IMR-90 (cell line): ENCODE measurements around the gene TAGLN. TPM values are rescaled to one million over a fixed set of nuclear protein-coding genes. Genes with fewer than 3 reads are reported as not detected.
A peak's percentile ranks its signal among the peaks of the same experiment; 100 is the strongest.

Experiments used
- ATAC-seq: fragments of 200-7000 bp; cut with Tn5 transposase; 2 replicates; pipeline ENCODE4 v1.9.1; 2020; ENCODE audit warnings: low read depth, mild to moderate bottlenecking, moderate library complexity
- BruUV-seq: library from RNA; stranded (reverse); fragments of 400-500 nt; replicated peaks from 2 replicates; lab custom pipeline; 2021; lab: Mats Ljungman, UMichigan
- CTCF ChIA-PET: fragments of 300-600 bp; formaldehyde crosslinking; extraction: SDS; loops from one replicate; lab custom pipeline; 2021; ENCODE audit warnings: antibody characterized with exemption; lab: Yijun Ruan, JAX
- POLR2A ChIA-PET: fragments of 300-600 bp; sonication (Branson Sonifier 250); formaldehyde crosslinking; loops from one replicate; lab custom pipeline; 2022; ENCODE audit warnings: antibody characterized with exemption; ENCODE audit not compliant: unreplicated experiment; lab: Charles Lee
- DNase-seq: peaks from one replicate; pipeline ENCODE4 v3.0.0; 2013
- H2AFZ ChIP-seq: replicated peaks from 2 replicates; pipeline ENCODE3; 2013; ENCODE audit warnings: low read length, mild to moderate bottlenecking; ENCODE audit not compliant: poor library complexity
- H2AK5ac ChIP-seq: 2 replicates; pipeline ENCODE4 v1.6.1; 2013; ENCODE audit warnings: low read depth, low read length, inconsistent platforms
- H2AK9ac ChIP-seq: replicated peaks from 2 replicates; pipeline ENCODE3; 2013; ENCODE audit warnings: mild to moderate bottlenecking, low read depth, low read length, moderate library complexity; ENCODE audit not compliant: poor library complexity
- H2BK120ac ChIP-seq: 2 replicates; pipeline ENCODE4 v1.6.1; 2013; ENCODE audit warnings: low read depth, low read length, inconsistent platforms
- H2BK15ac ChIP-seq: 3 replicates; pipeline ENCODE4 v1.6.1; 2013; ENCODE audit warnings: low read depth, low read length, inconsistent platforms
- H2BK20ac ChIP-seq: 2 replicates; pipeline ENCODE4 v1.6.1; 2013; ENCODE audit warnings: low read depth, mild to moderate bottlenecking, inconsistent platforms, low read length, moderate library complexity
- H2BK5ac ChIP-seq: 2 replicates; pipeline ENCODE4 v1.6.1; 2013; ENCODE audit warnings: mild to moderate bottlenecking, low read depth, low read length, inconsistent platforms; ENCODE audit not compliant: poor library complexity, severe bottlenecking
- H3K14ac ChIP-seq: replicated peaks from 2 replicates; pipeline ENCODE4 v1.6.1; 2013; ENCODE audit warnings: low read depth, low read length, inconsistent platforms
- H3K18ac ChIP-seq: 2 replicates; pipeline ENCODE4 v1.6.1; 2013; ENCODE audit warnings: low read depth, low read length, control low read depth
- H3K23ac ChIP-seq: 2 replicates; pipeline ENCODE4 v1.6.1; 2013; ENCODE audit warnings: low read depth, low read length, inconsistent platforms
- H3K27ac ChIP-seq: 2 replicates; pipeline ENCODE4 v1.5.1; 2013; ENCODE audit warnings: mild to moderate bottlenecking, control low read depth, low read length; ENCODE audit not compliant: insufficient read depth
- H3K27me3 ChIP-seq: 2 replicates; pipeline ENCODE4 v1.6.1; 2013; ENCODE audit warnings: low read length; ENCODE audit not compliant: control insufficient read depth, insufficient read depth
- H3K36me3 ChIP-seq: 2 replicates; pipeline ENCODE4 v1.6.1; 2013; ENCODE audit warnings: low read length, mixed read lengths; ENCODE audit not compliant: control insufficient read depth, insufficient read depth
- H3K4ac ChIP-seq: 2 replicates; pipeline ENCODE4 v1.6.1; 2013; ENCODE audit warnings: low read depth, low read length, inconsistent platforms
- H3K4me1 ChIP-seq: 2 replicates; pipeline ENCODE4 v1.6.1; 2013; ENCODE audit warnings: low read length, mixed read lengths; ENCODE audit not compliant: control insufficient read depth, insufficient read depth
- H3K4me2 ChIP-seq: 2 replicates; pipeline ENCODE4 v1.6.1; 2013; ENCODE audit warnings: low read depth, mild to moderate bottlenecking, control low read depth, low read length, moderate library complexity
- H3K4me3 ChIP-seq: 2 replicates; pipeline ENCODE4 v1.5.1; 2013; ENCODE audit warnings: low read depth, mild to moderate bottlenecking, control low read depth, low read length, moderate library complexity; ENCODE audit not compliant: insufficient read depth
- H3K56ac ChIP-seq: 2 replicates; pipeline ENCODE4 v1.6.1; 2013; ENCODE audit warnings: low read length, inconsistent platforms; ENCODE audit not compliant: insufficient read depth; ENCODE audit errors: extremely low read depth
- H3K79me1 ChIP-seq, 2 experiments: 2 replicates each; pipeline ENCODE4 v1.6.1; 2013; ENCODE audit warnings: low read length in 2 of 2, inconsistent platforms in 1 of 2, low read depth in 1 of 2
- H3K9ac ChIP-seq: 2 replicates; pipeline ENCODE4 v1.6.1; 2013; ENCODE audit warnings: low read depth, low read length, control low read depth
- H3K9me1 ChIP-seq: 2 replicates; pipeline ENCODE4 v1.6.1; 2013; ENCODE audit warnings: low read length, inconsistent platforms; ENCODE audit not compliant: insufficient read depth
- H3K9me3 ChIP-seq: 2 replicates; pipeline ENCODE4 v1.6.1; 2013; ENCODE audit warnings: low read length; ENCODE audit not compliant: control insufficient read depth, insufficient read depth
- H4K20me1 ChIP-seq: 2 replicates; pipeline ENCODE4 v1.6.1; 2013; ENCODE audit warnings: low read length, inconsistent platforms; ENCODE audit not compliant: insufficient read depth
- H4K5ac ChIP-seq: 2 replicates; pipeline ENCODE4 v1.6.1; 2013; ENCODE audit warnings: mild to moderate bottlenecking, low read depth, low read length, control low read depth
- H4K8ac ChIP-seq, 2 experiments: 2 replicates each; pipeline ENCODE4 v1.6.1; 2013; ENCODE audit warnings: low read depth in 2 of 2, low read length in 2 of 2, control low read depth in 1 of 2, inconsistent platforms in 1 of 2
- H4K91ac ChIP-seq: 2 replicates; pipeline ENCODE4 v1.6.1; 2013; ENCODE audit warnings: low read depth, low read length, inconsistent platforms; ENCODE audit not compliant: insufficient read depth
- BHLHE40 ChIP-seq: fragments of 150-350 bp; IDR thresholded peaks from 2 replicates; pipeline ENCODE4 v1.6.1; 2016; ENCODE audit warnings: mild to moderate bottlenecking, low read depth, low read length
- CEBPB ChIP-seq: IDR thresholded peaks from 2 replicates; pipeline ENCODE4 v1.6.1; 2012; ENCODE audit warnings: low read depth, low read length, improper control_type of control experiment
- CTCF ChIP-seq: conservative IDR thresholded peaks from 2 replicates; pipeline ENCODE4 v1.5.1; 2012; ENCODE audit warnings: mild to moderate bottlenecking, low read depth, low read length, improper control_type of control experiment
- ELK1 ChIP-seq: fragments of 150-350 bp; IDR thresholded peaks from 2 replicates; pipeline ENCODE4 v1.6.1; 2016; ENCODE audit warnings: low read depth, mild to moderate bottlenecking, low read length, moderate library complexity, borderline replicate concordance
- MAFK ChIP-seq: IDR thresholded peaks from 2 replicates; pipeline ENCODE4 v1.6.1; 2012; ENCODE audit warnings: low read depth, low read length, improper control_type of control experiment
- MXI1 ChIP-seq: IDR thresholded peaks from 2 replicates; pipeline ENCODE4 v1.6.1; 2012; ENCODE audit warnings: low read depth, mild to moderate bottlenecking, low read length, moderate library complexity, borderline replicate concordance
- NFE2L2 ChIP-seq: fragments of 150-350 bp; IDR thresholded peaks from 2 replicates; pipeline ENCODE4 v1.6.1; 2016; ENCODE audit warnings: low read depth, mild to moderate bottlenecking, low read length
- POLR2A ChIP-seq: IDR thresholded peaks from 2 replicates; pipeline ENCODE4 v1.6.1; 2012; ENCODE audit warnings: mild to moderate bottlenecking, low read depth, low read length
- RAD21 ChIP-seq: IDR thresholded peaks from 2 replicates; pipeline ENCODE4 v1.6.1; 2012; ENCODE audit warnings: low read length, improper control_type of control experiment
- RCOR1 ChIP-seq: IDR thresholded peaks from 2 replicates; pipeline ENCODE4 v1.6.1; 2012; ENCODE audit warnings: mild to moderate bottlenecking, low read length, improper control_type of control experiment; ENCODE audit not compliant: insufficient replicate concordance
- SMC3 ChIP-seq: fragments of 150-350 bp; IDR thresholded peaks from 2 replicates; pipeline ENCODE4 v1.6.1; 2016; ENCODE audit warnings: low read depth, mild to moderate bottlenecking, antibody characterized with exemption, low read length, moderate library complexity
- WGBS, 2 experiments: methylation state at CpG; one replicate each; pipeline versions ENCODE4 v1.1.5 to v1.1.7; 2013; ENCODE audit warnings: missing lambda C conversion rate in 2 of 2; ENCODE audit not compliant: insufficient read length in 1 of 2; ENCODE audit errors: extremely low coverage in 2 of 2; 5-methylcytosine and 5-hydroxymethylcytosine counted together
- dilution Hi-C: fragments of 300-500 bp; cut with HindIII; formaldehyde crosslinking; loops from one replicate; pipeline ENCODE4 v1.14.3; 2018; ENCODE audit warnings: low sequenced_read_pairs; ENCODE audit not compliant: unreplicated experiment
- in situ Hi-C: fragments of 300-500 bp; cut with MboI; formaldehyde crosslinking; loops from 3 replicates; pipeline ENCODE4 v1.14.3; 2019; ENCODE audit warnings: low sequenced_read_pairs, inconsistent platforms, mixed read lengths
- intact Hi-C: fragments of 100-400 bp; cut with micrococcal nuclease; formaldehyde crosslinking; loops from 2 replicates; pipeline ENCODE4 v1.10.0; 2022
- polyA plus RNA-seq, 3 experiments: library from polyadenylated mRNA; depleted of rRNA; stranded (reverse); fragments of >200 nt; gene quantifications; 2 replicates each; pipeline ENCODE4 v1.2.3, GENCODE V29; 2012; ENCODE audit warnings: low replicate concordance in 1 of 3
- total RNA-seq: library from RNA; depleted of rRNA; stranded (reverse); fragments of >200 nt; gene quantifications from 2 replicates; pipeline ENCODE4 v1.2.3, GENCODE V29; 2012

Gene TAGLN
- total and polyA plus RNA-seq, 2 of the 4 experiments (the other 2 are of a cell fraction): 2,558 to 3,760 TPM

- no TSS peak for BruUV-seq
- Histone ChIP-seq H3K14ac (no peak overlapping the region), H3K27ac (no peak overlapping the region), H3K27me3 (no peaks in the 10 kb centered on the region), H2AFZ (no peak overlapping the region), H3K9ac (no peak overlapping the region), H4K91ac (no peak overlapping the region), H3K79me1 (peaks cover 4 to 48% of the 10 kb centered on the region in 2 experiments), H2BK20ac (no peak overlapping the region), H4K20me1 (peaks cover 10% of the 10 kb centered on the region), H3K18ac (no peak overlapping the region), H2BK120ac (no peak overlapping the region), H2BK15ac (no peak overlapping the region), H3K56ac (no peak overlapping the region), H3K23ac (no peak overlapping the region), H4K8ac (no peak overlapping the region), H3K4me3 (no peak overlapping the region), H3K9me3 (no peaks in the 10 kb centered on the region), H4K5ac (no peak overlapping the region), H2AK9ac (no peak overlapping the region), H3K4me2 (no peak overlapping the region), H2AK5ac (no peak overlapping the region), H3K36me3 (peaks cover 9% of the 10 kb centered on the region), H3K4ac (no peak overlapping the region), H3K9me1 (peaks cover 10% of the 10 kb centered on the region), H3K4me1 (peaks cover 14% of the 10 kb centered on the region), H2BK5ac (no peak overlapping the region)
- DNase-seq (peak; percentile 54), ATAC-seq (peak; percentile 59)
- WGBS, 2 experiments: 86% methylated on average over 1 of the region's 14 CpGs; no CpG with 5 or more reads in 1 of the 2 experiments
- intact Hi-C loops (no loop called here), in situ Hi-C loops (no loop called here), dilution Hi-C loops (no loop called here)
- CTCF ChIA-PET: no interaction called here
- no peak for TF ChIP-seq CEBPB
- TF ChIP-seq SMC3: no peak
- no peak for TF ChIP-seq ELK1
- TF ChIP-seq MAFK: no peak
- TF ChIP-seq POLR2A: no peak
- no peak for TF ChIP-seq BHLHE40
- no peak for TF ChIP-seq NFE2L2
- no peak for TF ChIP-seq RAD21
- no peak for TF ChIP-seq MXI1
- TF ChIP-seq RCOR1: no peak
- no peak for TF ChIP-seq CTCF
- POLR2A ChIA-PET: no interaction called here
Measured at GRCh38 chr11:117171404-117172061, 27.6 kb upstream of the TAGLN start.
